CD4-positive, alpha-beta memory T cell (primary cell): ENCODE results near the gene CPSF4L. TPM values are rescaled to one million over a fixed set of nuclear protein-coding genes. Genes with fewer than 3 reads are reported as not detected.

ENCODE experiments used
- CTCF ChIA-PET: fragments of 350-600 bp; sonication (Branson Sonifier 250); formaldehyde crosslinking; loops from one replicate; lab custom pipeline; 2021; ENCODE audit warnings: inconsistent platforms; ENCODE audit not compliant: partially characterized antibody; lab: Charles Lee
- POLR2A ChIA-PET: fragments of 350-600 bp; sonication (Branson Sonifier 250); formaldehyde crosslinking; loops from one replicate; lab custom pipeline; 2021; ENCODE audit not compliant: partially characterized antibody; lab: Charles Lee
- DNase-seq, 5 donors: peaks; one replicate each; pipeline versions ENCODE4 v3.0.0 to v3.0.0-alpha.2; 2020 to 2022; ENCODE audit warnings: mixed read lengths in 1 of 5
- H3K27ac ChIP-seq: one replicate; pipeline ENCODE4 v1.7.0; 2013; ENCODE audit warnings: low read depth, low read length
- H3K27me3 ChIP-seq: 2 replicates; pipeline ENCODE4 v1.7.0; 2013; ENCODE audit warnings: mild to moderate bottlenecking, low read length, moderate library complexity; ENCODE audit not compliant: insufficient read depth
- H3K36me3 ChIP-seq: 2 replicates; pipeline ENCODE4 v1.7.0; 2013; ENCODE audit warnings: mild to moderate bottlenecking, low read length, moderate library complexity; ENCODE audit not compliant: insufficient read depth
- H3K4me1 ChIP-seq: 2 replicates; pipeline ENCODE4 v1.7.0; 2013; ENCODE audit warnings: mild to moderate bottlenecking, low read length, moderate library complexity; ENCODE audit not compliant: insufficient read depth
- H3K4me3 ChIP-seq, 2 donors: one replicate each; pipeline ENCODE4 v1.7.0; 2013; ENCODE audit warnings: low read length in 2 of 2, mild to moderate bottlenecking in 1 of 2
- H3K9me3 ChIP-seq, 2 donors: one replicate each; pipeline ENCODE4 v1.7.0; 2013; ENCODE audit warnings: low read length in 2 of 2, control low read depth in 1 of 2; ENCODE audit not compliant: control insufficient read depth in 1 of 2
- H3K27ac Mint-ChIP-seq, 7 donors: one replicate each; pipeline ENCODE4 v1.8.0; 2020 to 2021; ENCODE audit warnings: mixed read lengths in 7 of 7, mild to moderate bottlenecking in 6 of 7, inconsistent platforms in 3 of 7, moderate library complexity in 3 of 7
- H3K27me3 Mint-ChIP-seq, 2 donors: one replicate each; pipeline ENCODE4 v1.8.0; 2020 to 2021; ENCODE audit warnings: mixed read lengths in 2 of 2
- H3K36me3 Mint-ChIP-seq, 2 donors: one replicate each; pipeline ENCODE4 v1.8.0; 2020 to 2021; ENCODE audit warnings: mixed read lengths in 2 of 2, inconsistent platforms in 1 of 2, mild to moderate bottlenecking in 1 of 2
- H3K4me1 Mint-ChIP-seq, 4 donors: one replicate each; pipeline ENCODE4 v1.8.0; 2020 to 2021; ENCODE audit warnings: mixed read lengths in 4 of 4, mild to moderate bottlenecking in 1 of 4
- H3K4me3 Mint-ChIP-seq, 8 donors: one replicate each; pipeline ENCODE4 v1.8.0; 2020 to 2021; ENCODE audit warnings: mixed read lengths in 8 of 8, mild to moderate bottlenecking in 7 of 8, moderate library complexity in 6 of 8, inconsistent platforms in 3 of 8
- H3K9me3 Mint-ChIP-seq, 8 donors: one replicate each; pipeline ENCODE4 v1.8.0; 2020 to 2021; ENCODE audit warnings: mixed read lengths in 8 of 8, mild to moderate bottlenecking in 5 of 8, inconsistent platforms in 3 of 8, moderate library complexity in 1 of 8
- intact Hi-C: fragments of 100-400 bp; cut with micrococcal nuclease; formaldehyde crosslinking; loops from one replicate; pipeline ENCODE4 v1.15.1; 2023
- polyA plus RNA-seq, 2 donors: library from polyadenylated mRNA; unstranded; fragments of 300-500 nt; fragmentation: Illumina TruSeq; gene quantifications; one replicate each; pipeline ENCODE4 v1.2.3, GENCODE V29; 2021
- total RNA-seq, 2 experiments: library from RNA; stranded (reverse); gene quantifications; one replicate each; pipeline ENCODE4 v1.2.3, GENCODE V29; 2021

CPSF4L gene
- total and polyA plus RNA-seq, 4 experiments from 2014 or later: not detected

DNA sequence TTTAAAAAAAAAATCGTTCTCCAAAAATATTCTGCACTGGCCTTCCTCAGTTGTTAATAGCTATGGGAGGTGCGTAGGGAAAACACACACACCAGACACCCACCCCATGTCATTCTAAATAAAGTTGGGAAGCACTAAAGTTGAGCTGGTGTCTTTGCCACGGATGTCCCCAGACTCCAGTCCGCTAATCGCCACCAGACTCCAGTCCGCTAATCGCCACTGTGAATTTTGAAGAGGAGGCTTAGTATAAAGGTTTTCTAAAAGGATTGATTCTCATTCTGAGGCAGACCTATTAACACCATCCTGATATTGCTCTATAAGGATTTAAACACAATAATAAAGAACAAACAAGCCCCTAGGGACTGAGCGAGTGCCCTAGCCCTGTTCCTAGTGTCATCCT is 22.7 kb upstream of the CPSF4L start:
- H3K4me1 ChIP-seq: no peaks in the 10 kb centered on the region
- intact Hi-C loops: no loop called here
- no peaks in the 10 kb centered on the region for H3K36me3 Mint-ChIP-seq
- no peak for DNase-seq
- no peaks in the 10 kb centered on the region for H3K36me3 ChIP-seq
- no peak overlapping the region for H3K27ac ChIP-seq
- H3K9me3 Mint-ChIP-seq: no peaks in the 10 kb centered on the region
- H3K4me3 ChIP-seq: no peak overlapping the region
- no peak overlapping the region for H3K27ac Mint-ChIP-seq
- H3K4me1 Mint-ChIP-seq: no peaks in the 10 kb centered on the region
- H3K4me3 Mint-ChIP-seq: no peak overlapping the region
- H3K27me3 Mint-ChIP-seq: peaks cover 0 to 2% of the 10 kb centered on the region in 2 donors
- H3K9me3 ChIP-seq: no peaks in the 10 kb centered on the region
- ChIA-PET POLR2A (no interaction called here), CTCF (no interaction called here)
- H3K27me3 ChIP-seq: no peaks in the 10 kb centered on the region

- Histone ChIP-seq H3K27me3 (no peaks in the 10 kb centered on the region), H3K9me3 (no peaks in the 10 kb centered on the region), H3K27ac (no peak overlapping the region), H3K4me1 (no peaks in the 10 kb centered on the region), H3K36me3 (no peaks in the 10 kb centered on the region), H3K4me3 (no peak overlapping the region)
- no peaks in the 10 kb centered on the region for H3K4me1 Mint-ChIP-seq
- H3K9me3 Mint-ChIP-seq: no peaks in the 10 kb centered on the region
- peak overlapping the region in 1 of 7 donors; percentile 37 for H3K27ac Mint-ChIP-seq
- peaks cover 2 to 4% of the 10 kb centered on the region in 2 donors for H3K27me3 Mint-ChIP-seq
- DNase-seq: no peak
- ChIA-PET POLR2A (no interaction called here), CTCF (no interaction called here)
- intact Hi-C loops: no loop called here
- no peaks in the 10 kb centered on the region for H3K36me3 Mint-ChIP-seq
- H3K4me3 Mint-ChIP-seq: no peak overlapping the region
Measured at GRCh38 chr17:73283841-73284282, 22.2 kb upstream of the CPSF4L start.

- Histone ChIP-seq H3K4me1 (no peaks in the 10 kb centered on the region), H3K27ac (no peak overlapping the region), H3K4me3 (no peak overlapping the region), H3K36me3 (no peaks in the 10 kb centered on the region), H3K9me3 (no peaks in the 10 kb centered on the region), H3K27me3 (no peaks in the 10 kb centered on the region)
- ChIA-PET CTCF (interaction anchor here (1.4 kb wide), 1 partner anchor 28 kb away, joined by 6 read pairs; no protein-coding TSS in a partner anchor), POLR2A (no interaction called here)
- Mint-ChIP-seq H3K9me3 (no peaks in the 10 kb centered on the region), H3K4me1 (no peaks in the 10 kb centered on the region), H3K36me3 (no peaks in the 10 kb centered on the region), H3K27ac (peak overlapping the region in 1 of 7 donors; percentile 37), H3K27me3 (peaks cover 4 to 5% of the 10 kb centered on the region in 2 donors), H3K4me3 (no peak overlapping the region)
- intact Hi-C loops: no loop called here
- DNase-seq: no peak
Measured at GRCh38 chr17:73283250-73283649, 21.6 kb upstream of the CPSF4L start.

GRCh38 chr17:73282629-73283028 is 20.9 kb upstream of the CPSF4L start:
- no peak overlapping the region for H3K27ac Mint-ChIP-seq
- Histone ChIP-seq H3K4me3 (no peak overlapping the region), H3K9me3 (no peaks in the 10 kb centered on the region), H3K27ac (no peak overlapping the region), H3K27me3 (no peaks in the 10 kb centered on the region), H3K4me1 (no peaks in the 10 kb centered on the region), H3K36me3 (no peaks in the 10 kb centered on the region)
- H3K9me3 Mint-ChIP-seq: no peaks in the 10 kb centered on the region
- ChIA-PET CTCF (interaction anchor here (1.1 to 1.4 kb wide), 2 partner anchors 9 to 27 kb away, joined by 3 to 6 read pairs; no protein-coding TSS in a partner anchor), POLR2A (no interaction called here)
- intact Hi-C loops: no loop called here
- H3K4me1 Mint-ChIP-seq: no peaks in the 10 kb centered on the region
- no peaks in the 10 kb centered on the region for H3K36me3 Mint-ChIP-seq
- no peak overlapping the region for H3K4me3 Mint-ChIP-seq
- peaks cover 4 to 5% of the 10 kb centered on the region in 2 donors for H3K27me3 Mint-ChIP-seq
- DNase-seq: no peak

DNA sequence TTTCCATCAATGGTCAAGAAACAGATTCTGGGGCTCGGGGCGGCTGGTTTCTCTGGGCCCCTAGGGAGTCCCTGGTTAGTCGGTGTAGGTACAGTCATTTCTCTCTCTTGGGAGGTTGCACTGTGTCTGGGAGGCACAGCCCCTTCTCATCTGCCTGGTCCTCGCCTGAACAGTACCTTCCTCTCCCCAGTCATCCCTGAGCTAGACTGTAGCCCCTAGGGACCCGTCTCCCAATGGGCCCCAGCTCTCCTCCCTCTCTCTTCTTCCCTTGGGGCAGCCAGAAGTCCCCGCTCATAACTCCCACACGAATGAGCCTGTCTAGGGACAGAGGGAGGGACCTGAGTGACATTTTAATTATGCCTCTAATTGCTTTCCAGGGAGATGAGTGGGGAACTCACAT is 20.2 kb upstream of the CPSF4L start:
- Mint-ChIP-seq H3K4me1 (no peaks in the 10 kb centered on the region), H3K27me3 (peaks cover 4 to 5% of the 10 kb centered on the region in 2 donors), H3K27ac (no peak overlapping the region), H3K4me3 (no peak overlapping the region), H3K9me3 (no peaks in the 10 kb centered on the region), H3K36me3 (no peaks in the 10 kb centered on the region)
- Histone ChIP-seq H3K27ac (no peak overlapping the region), H3K36me3 (no peaks in the 10 kb centered on the region), H3K9me3 (no peaks in the 10 kb centered on the region), H3K4me3 (no peak overlapping the region), H3K4me1 (no peaks in the 10 kb centered on the region), H3K27me3 (no peaks in the 10 kb centered on the region)
- CTCF ChIA-PET: interaction anchor here (1.1 to 1.4 kb wide), 2 partner anchors 9 to 27 kb away, joined by 3 to 6 read pairs; no protein-coding TSS in a partner anchor
- POLR2A ChIA-PET: no interaction called here
- intact Hi-C loops: no loop called here
- DNase-seq: no peak

DNA sequence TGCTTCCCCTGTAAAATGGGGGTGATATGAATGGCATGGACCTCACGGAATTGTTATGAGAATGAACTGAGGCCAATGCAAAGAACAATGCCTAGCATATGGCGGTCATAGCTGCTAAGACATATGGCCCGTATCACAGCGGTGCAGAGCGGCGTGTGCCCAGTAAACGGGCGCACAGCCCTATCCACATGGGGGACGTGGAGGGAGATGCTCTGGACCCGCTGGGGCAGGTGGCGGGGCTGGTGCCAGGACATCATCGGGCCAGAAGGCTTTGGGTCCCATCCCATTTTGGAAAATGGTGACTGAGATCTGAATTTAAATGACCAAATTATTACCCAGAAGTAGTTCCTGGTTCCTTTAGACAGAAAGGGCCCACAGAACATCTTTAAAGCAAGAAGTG is 18.5 kb upstream of the CPSF4L start:
- intact Hi-C loops: no loop called here
- no peak overlapping the region for H3K4me3 ChIP-seq
- no peaks in the 10 kb centered on the region for H3K36me3 ChIP-seq
- H3K27me3 ChIP-seq: no peaks in the 10 kb centered on the region
- H3K36me3 Mint-ChIP-seq: no peaks in the 10 kb centered on the region
- no peak overlapping the region for H3K27ac ChIP-seq
- ChIA-PET POLR2A (no interaction called here), CTCF (interaction anchor here (1.0 to 1.7 kb wide), 2 partner anchors 30 to 89 kb away, joined by 3 read pairs; no protein-coding TSS in a partner anchor)
- no peak overlapping the region for H3K27ac Mint-ChIP-seq
- peaks cover 4 to 5% of the 10 kb centered on the region in 2 donors for H3K27me3 Mint-ChIP-seq
- H3K9me3 Mint-ChIP-seq: no peaks in the 10 kb centered on the region
- no peaks in the 10 kb centered on the region for H3K4me1 Mint-ChIP-seq
- no peak overlapping the region for H3K4me3 Mint-ChIP-seq
- H3K9me3 ChIP-seq: no peaks in the 10 kb centered on the region
- no peak for DNase-seq
- no peaks in the 10 kb centered on the region for H3K4me1 ChIP-seq

- POLR2A ChIA-PET: no interaction called here
- Histone ChIP-seq H3K27ac (no peak overlapping the region), H3K27me3 (no peaks in the 10 kb centered on the region), H3K4me3 (no peak overlapping the region), H3K9me3 (no peaks in the 10 kb centered on the region), H3K36me3 (no peaks in the 10 kb centered on the region), H3K4me1 (no peaks in the 10 kb centered on the region)
- Mint-ChIP-seq H3K36me3 (no peaks in the 10 kb centered on the region), H3K4me1 (no peaks in the 10 kb centered on the region), H3K27me3 (peaks cover 4 to 5% of the 10 kb centered on the region in 2 donors), H3K4me3 (no peak overlapping the region), H3K27ac (peak overlapping the region in 1 of 7 donors; percentile 64), H3K9me3 (no peaks in the 10 kb centered on the region)
- intact Hi-C loops: no loop called here
- CTCF ChIA-PET: interaction anchor here (1.0 to 1.7 kb wide), 2 partner anchors 30 to 90 kb away, joined by 3 read pairs; no protein-coding TSS in a partner anchor
- DNase-seq: no peak
Measured at GRCh38 chr17:73279704-73280103, 18.0 kb upstream of the CPSF4L start.
